Trophoblast cell (in vitro differentiated cells and primary cell): ENCODE data around the gene BORA.
A peak's percentile ranks its signal among the peaks of the same experiment; 100 is the strongest.

Source experiments
- DNase-seq, 2 donors: peaks; one replicate each; pipeline ENCODE4 v3.0.0-alpha.2; 2016
- H2AFZ ChIP-seq: 2 replicates; pipeline ENCODE4 v1.6.1; 2013; ENCODE audit warnings: low read length, moderate library complexity, mild to moderate bottlenecking; ENCODE audit not compliant: insufficient read depth, poor library complexity
- H2AK5ac ChIP-seq: 2 replicates; pipeline ENCODE4 v1.6.1; 2013; ENCODE audit warnings: mild to moderate bottlenecking, low read length
- H2BK120ac ChIP-seq: 2 replicates; pipeline ENCODE4 v1.6.1; 2013; ENCODE audit warnings: low read length, mild to moderate bottlenecking, moderate library complexity; ENCODE audit not compliant: insufficient read depth, poor library complexity
- H2BK12ac ChIP-seq: 2 replicates; pipeline ENCODE4 v1.6.1; 2013; ENCODE audit warnings: mild to moderate bottlenecking, low read length, moderate library complexity
- H2BK5ac ChIP-seq: 2 replicates; pipeline ENCODE4 v1.6.1; 2013; ENCODE audit warnings: low read length, low read depth, moderate library complexity, mild to moderate bottlenecking; ENCODE audit not compliant: poor library complexity
- H3K14ac ChIP-seq: 2 replicates; pipeline ENCODE4 v1.6.1; 2013; ENCODE audit warnings: mild to moderate bottlenecking, low read length
- H3K18ac ChIP-seq: 2 replicates; pipeline ENCODE4 v1.6.1; 2013; ENCODE audit warnings: mild to moderate bottlenecking, low read length
- H3K23ac ChIP-seq: 2 replicates; pipeline ENCODE4 v1.6.1; 2013; ENCODE audit warnings: low read length
- H3K27ac ChIP-seq: 2 replicates; pipeline ENCODE4 v1.5.1; 2013; ENCODE audit warnings: low read depth, mild to moderate bottlenecking, inconsistent platforms, low read length, moderate library complexity
- H3K27me3 ChIP-seq: 2 replicates; pipeline ENCODE4 v1.6.1; 2013; ENCODE audit warnings: inconsistent platforms, mild to moderate bottlenecking, low read length, moderate library complexity; ENCODE audit not compliant: insufficient read depth
- H3K36me3 ChIP-seq, 2 experiments: 1 replicate in 1 of 2; 2 replicates in 1 of 2; pipeline ENCODE4 v1.6.1; 2013; ENCODE audit warnings: low read length in 2 of 2, mild to moderate bottlenecking in 2 of 2, moderate library complexity in 1 of 2; ENCODE audit not compliant: insufficient read depth in 2 of 2, control insufficient read depth in 1 of 2
- H3K4ac ChIP-seq: 2 replicates; pipeline ENCODE4 v1.6.1; 2013; ENCODE audit warnings: low read depth, mild to moderate bottlenecking, low read length, moderate library complexity
- H3K4me1 ChIP-seq, 2 experiments: 1 replicate in 1 of 2; 2 replicates in 1 of 2; pipeline ENCODE4 v1.6.1; 2013; ENCODE audit warnings: low read length in 2 of 2, mild to moderate bottlenecking in 2 of 2, moderate library complexity in 1 of 2; ENCODE audit not compliant: insufficient read depth in 2 of 2, control insufficient read depth in 1 of 2
- H3K4me2 ChIP-seq: 2 replicates; pipeline ENCODE4 v1.6.1; 2013; ENCODE audit warnings: inconsistent platforms, mild to moderate bottlenecking, low read length, moderate library complexity
- H3K4me3 ChIP-seq: 2 replicates; pipeline ENCODE4 v1.5.1; 2013; ENCODE audit warnings: mild to moderate bottlenecking, low read depth, low read length, inconsistent platforms
- H3K79me1 ChIP-seq: one replicate; pipeline ENCODE4 v1.6.1; 2013; ENCODE audit warnings: low read length
- H3K79me2 ChIP-seq: 2 replicates; pipeline ENCODE4 v1.6.1; 2013; ENCODE audit warnings: low read length, mild to moderate bottlenecking; ENCODE audit not compliant: control insufficient read depth, insufficient read depth, poor library complexity
- H3K9ac ChIP-seq: 2 replicates; pipeline ENCODE4 v1.6.1; 2013; ENCODE audit warnings: mild to moderate bottlenecking, low read length
- H3K9me3 ChIP-seq: 2 replicates; pipeline ENCODE4 v1.6.1; 2013; ENCODE audit warnings: low read depth, mild to moderate bottlenecking, control low read depth, inconsistent platforms, low read length; ENCODE audit not compliant: insufficient read depth
- H4K12ac ChIP-seq: 2 replicates; pipeline ENCODE4 v1.6.1; 2013; ENCODE audit warnings: low read depth, mild to moderate bottlenecking, low read length, moderate library complexity
- H4K8ac ChIP-seq: 2 replicates; pipeline ENCODE4 v1.6.1; 2013; ENCODE audit warnings: low read depth, mild to moderate bottlenecking, low read length, moderate library complexity
- H4K91ac ChIP-seq: one replicate; pipeline ENCODE4 v1.6.1; 2013; ENCODE audit warnings: low read depth, mild to moderate bottlenecking, low read length, moderate library complexity
- WGBS: extraction: QIAGEN DNeasy Blood & Tissue Kit; methylation state at CpG from one replicate; pipeline ENCODE4 v1.1.7; 2013; ENCODE audit warnings: missing lambda C conversion rate; ENCODE audit not compliant: insufficient read length, insufficient coverage; ENCODE audit errors: extremely low coverage; 5-methylcytosine and 5-hydroxymethylcytosine counted together

Gene BORA

DNA sequence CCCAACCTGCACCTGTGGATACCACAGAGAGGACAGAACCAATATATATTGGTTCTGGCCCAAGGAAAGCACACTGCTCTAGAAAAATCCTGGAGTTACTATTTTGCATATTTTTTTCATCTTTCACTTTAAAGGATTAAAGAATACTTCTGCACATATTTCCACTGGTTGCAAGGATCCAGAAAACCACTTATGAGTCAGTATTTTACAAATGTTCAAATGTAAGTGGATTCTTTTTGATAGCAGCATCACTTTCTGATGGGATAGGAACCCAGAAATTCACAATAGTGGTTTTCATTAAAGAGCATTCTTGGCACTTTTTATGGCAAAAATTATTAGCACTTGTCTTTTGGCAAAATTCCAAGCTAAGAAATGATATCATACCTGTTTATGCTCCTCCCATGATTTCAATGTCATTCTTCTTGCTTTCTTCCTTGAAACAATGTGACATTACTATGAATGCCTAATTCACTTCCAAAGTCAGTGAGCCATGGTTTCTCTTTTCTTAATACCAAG is 38.5 kb upstream of the BORA start:
- no peak overlapping the region for H4K91ac ChIP-seq
- no peak for DNase-seq
- H3K4me3 ChIP-seq, result no peak overlapping the region

DNA sequence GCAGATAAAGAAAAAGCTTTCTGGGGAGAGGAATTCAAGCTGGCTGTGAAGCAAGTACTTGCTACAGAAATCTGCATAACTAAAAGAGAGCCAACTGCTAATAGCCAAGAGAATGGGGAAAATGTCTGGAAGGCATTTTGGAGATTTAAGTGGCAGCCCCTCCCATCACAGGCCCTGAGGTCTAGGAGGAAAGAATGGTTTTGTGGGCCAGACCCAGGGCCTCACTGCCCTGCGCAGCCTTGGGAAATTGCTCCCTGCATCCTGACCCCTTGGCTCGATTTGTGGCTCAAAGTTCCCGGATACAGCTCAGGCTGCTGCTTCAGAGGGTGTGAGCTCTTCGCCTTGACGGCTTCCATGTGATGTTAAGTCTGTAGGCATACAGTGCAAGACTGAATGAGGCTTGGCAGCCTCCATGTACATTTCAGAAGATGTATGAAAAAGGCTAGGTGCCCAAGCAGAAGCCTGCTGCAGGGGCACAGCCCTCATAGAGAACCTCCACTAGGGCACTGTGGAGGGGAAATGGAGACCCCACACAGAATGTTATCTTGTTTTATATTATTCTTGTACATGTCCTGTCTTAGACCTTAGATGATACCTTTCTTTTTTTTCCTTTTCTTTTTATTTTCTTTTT is 34.7 kb upstream of the BORA start:
- no peak overlapping the region for H4K8ac ChIP-seq
- no peak for DNase-seq
- no peak overlapping the region for H2BK120ac ChIP-seq
- no peak overlapping the region for H2BK5ac ChIP-seq
- no peak overlapping the region for H2AFZ ChIP-seq
- H3K18ac ChIP-seq, result no peak overlapping the region
- WGBS, result no CpG with 5 or more reads among the region's 5 CpGs
- peak overlapping the region; percentile 18 for H3K4me3 ChIP-seq
- no peak overlapping the region for H3K27ac ChIP-seq
- H2BK12ac ChIP-seq, result no peak overlapping the region
- H3K4me2 ChIP-seq, result no peak overlapping the region
- H3K23ac ChIP-seq, result no peak overlapping the region
- H3K4ac ChIP-seq, result no peak overlapping the region
- H4K91ac ChIP-seq, result no peak overlapping the region
- peaks cover 5% of the 10 kb centered on the region for H3K9me3 ChIP-seq
- H2AK5ac ChIP-seq, result no peak overlapping the region
- H3K27me3 ChIP-seq, result no peaks in the 10 kb centered on the region
- no peak overlapping the region for H3K14ac ChIP-seq
- no peaks in the 10 kb centered on the region for H3K4me1 ChIP-seq
- no peak overlapping the region for H3K9ac ChIP-seq
- no peaks in the 10 kb centered on the region for H3K36me3 ChIP-seq
- H4K12ac ChIP-seq, result no peak overlapping the region
- no peaks in the 10 kb centered on the region for H3K79me2 ChIP-seq
- no peaks in the 10 kb centered on the region for H3K79me1 ChIP-seq

More for the DNA sequence above, 38.5 kb upstream of the BORA start:
- no peak overlapping the region for H4K12ac ChIP-seq
- H3K79me1 ChIP-seq, result no peaks in the 10 kb centered on the region
- no peaks in the 10 kb centered on the region for H3K27me3 ChIP-seq
- H2AFZ ChIP-seq, result no peak overlapping the region
- no peak overlapping the region for H2AK5ac ChIP-seq
- H3K4me2 ChIP-seq, result no peak overlapping the region
- H3K4me1 ChIP-seq, result no peaks in the 10 kb centered on the region
- H3K9me3 ChIP-seq, result peaks cover 5% of the 10 kb centered on the region
- no peak overlapping the region for H3K23ac ChIP-seq
- no peak overlapping the region for H3K27ac ChIP-seq
- H3K14ac ChIP-seq, result no peak overlapping the region
- no peak overlapping the region for H2BK12ac ChIP-seq
- no peaks in the 10 kb centered on the region for H3K36me3 ChIP-seq
- no peak overlapping the region for H4K8ac ChIP-seq
- H3K4ac ChIP-seq, result no peak overlapping the region
- H3K9ac ChIP-seq, result no peak overlapping the region
- H3K79me2 ChIP-seq, result no peaks in the 10 kb centered on the region
- no peak overlapping the region for H2BK5ac ChIP-seq
- H2BK120ac ChIP-seq, result no peak overlapping the region
- H3K18ac ChIP-seq, result no peak overlapping the region

DNA sequence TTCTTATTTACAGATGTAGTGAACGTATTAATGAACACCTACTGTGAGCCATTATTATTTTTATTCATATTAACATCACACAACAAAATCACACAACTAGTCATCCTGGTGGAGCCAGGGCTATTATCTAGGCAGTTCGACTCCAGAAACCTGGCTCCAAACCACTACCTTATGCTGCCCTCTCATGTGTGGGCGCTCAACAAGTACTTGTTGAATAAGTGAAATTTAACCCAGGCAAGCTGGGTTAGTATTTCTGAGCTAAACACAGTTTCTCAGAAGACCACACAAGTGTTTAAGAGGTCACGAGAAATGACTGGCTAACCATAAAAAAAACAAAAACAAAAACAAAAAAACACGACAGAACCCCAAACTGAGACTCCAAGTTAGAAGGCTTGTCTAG is 33.9 kb upstream of the BORA start:
- Histone ChIP-seq H3K27ac (peak overlapping the region; percentile 37), H3K18ac (no peak overlapping the region), H3K9ac (no peak overlapping the region), H3K4me1 (no peaks in the 10 kb centered on the region), H2BK120ac (no peak overlapping the region), H3K14ac (no peak overlapping the region), H3K79me1 (no peaks in the 10 kb centered on the region), H4K8ac (no peak overlapping the region), H4K91ac (no peak overlapping the region), H3K4me3 (no peak overlapping the region), H3K27me3 (no peaks in the 10 kb centered on the region), H4K12ac (no peak overlapping the region), H2BK5ac (no peak overlapping the region), H2AFZ (no peak overlapping the region), H3K23ac (no peak overlapping the region), H2BK12ac (no peak overlapping the region), H3K4ac (no peak overlapping the region), H3K9me3 (peaks cover 5% of the 10 kb centered on the region), H3K79me2 (no peaks in the 10 kb centered on the region), H3K36me3 (no peaks in the 10 kb centered on the region), H3K4me2 (no peak overlapping the region), H2AK5ac (no peak overlapping the region)
- WGBS, result no CpG with 5 or more reads among the region's 5 CpGs
- no peak for DNase-seq

DNA sequence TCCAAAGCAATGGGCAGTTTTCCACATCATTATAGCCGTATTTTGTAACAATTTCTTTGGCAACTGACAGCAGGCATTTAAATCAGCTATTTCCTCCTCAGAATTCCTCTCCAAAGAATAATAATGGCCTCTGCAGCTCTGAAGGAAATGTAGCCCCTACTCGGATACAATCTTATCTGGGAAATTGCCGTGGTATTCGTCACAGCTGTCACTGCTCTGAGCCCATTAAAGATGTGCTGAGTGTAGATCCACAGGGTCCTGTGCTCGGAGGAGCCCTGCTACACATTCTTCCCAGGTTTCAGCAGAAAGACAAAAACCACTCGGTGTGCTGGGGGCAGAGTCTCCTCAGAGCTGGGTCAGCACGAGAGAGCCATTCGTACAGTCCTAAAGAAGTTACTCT is 33.4 kb upstream of the BORA start:
- Histone ChIP-seq H4K8ac (no peak overlapping the region), H2AFZ (no peak overlapping the region), H3K4me1 (no peaks in the 10 kb centered on the region), H3K14ac (no peak overlapping the region), H2BK5ac (no peak overlapping the region), H2BK12ac (no peak overlapping the region), H3K79me2 (no peaks in the 10 kb centered on the region), H3K79me1 (no peaks in the 10 kb centered on the region), H4K91ac (no peak overlapping the region), H3K23ac (no peak overlapping the region), H4K12ac (no peak overlapping the region), H3K4me2 (peak overlapping the region; percentile 7), H2AK5ac (no peak overlapping the region), H3K9ac (no peak overlapping the region), H2BK120ac (no peak overlapping the region), H3K36me3 (no peaks in the 10 kb centered on the region), H3K27me3 (no peaks in the 10 kb centered on the region), H3K18ac (no peak overlapping the region), H3K4me3 (no peak overlapping the region), H3K9me3 (peaks cover 5% of the 10 kb centered on the region), H3K4ac (no peak overlapping the region), H3K27ac (peak overlapping the region; percentile 37)
- whole genome bisulfite sequencing, result no CpG with 5 or more reads among the region's 8 CpGs
- peak in 1 of 2 donors; percentile 3 for DNase-seq
